ENCODE data around the gene MANBA. TPM values are rescaled to one million over a fixed set of nuclear protein-coding genes. Genes with fewer than 3 reads are reported as not detected.

The MANBA gene
- total RNA-seq, 1 experiment from 2014 or later: 14.5 TPM

- H3K9me3 ChIP-seq (ENCODE audit: control insufficient read depth, insufficient read depth, low read depth, low read length): no peaks in the 10 kb centered on the region
- no peak overlapping the region for H3K27ac ChIP-seq (ENCODE audit: low read length)
- H3K4me1 ChIP-seq (ENCODE audit: control insufficient read depth, insufficient read depth, low read length): peaks cover 3% of the 10 kb centered on the region; the same call in 1 of the 2 replicates
- CTCF ChIA-PET: no interaction called here
- peaks cover 23% of the 10 kb centered on the region for H3K36me3 ChIP-seq (ENCODE audit: control insufficient read depth, insufficient read depth, low read length)
- H3K4me3 ChIP-seq (ENCODE audit: low read depth in 2 of 2, low read length in 2 of 2): no peak overlapping the region
- POLR2A ChIA-PET: no interaction called here
- intact Hi-C loops (cut with micrococcal nuclease; ENCODE audit: unreplicated experiment): no loop called here
- no TSS peak for BruUV-seq (replicated peaks)
- in situ Hi-C loops (cut with HindIII; ENCODE audit: low pct_unique_long_range_greater_than_20kb, low sequenced_read_pairs): no loop called here
- no peak for DNase-seq (ENCODE audit: low read depth, low spot score)
- TF ChIP-seq SIN3A (IDR thresholded peaks at IDR 0.05; ENCODE audit: borderline replicate concordance, insufficient read depth, low read depth, low read length) (no peak), TCF7L2 (IDR thresholded peaks at IDR 0.05; ENCODE audit: low read depth, low read length) (no peak), POLR2AphosphoS5 (IDR thresholded peaks at IDR 0.05; ENCODE audit: low read depth, low read length) (no peak)
- TF ChIP-seq, protein P1, sequence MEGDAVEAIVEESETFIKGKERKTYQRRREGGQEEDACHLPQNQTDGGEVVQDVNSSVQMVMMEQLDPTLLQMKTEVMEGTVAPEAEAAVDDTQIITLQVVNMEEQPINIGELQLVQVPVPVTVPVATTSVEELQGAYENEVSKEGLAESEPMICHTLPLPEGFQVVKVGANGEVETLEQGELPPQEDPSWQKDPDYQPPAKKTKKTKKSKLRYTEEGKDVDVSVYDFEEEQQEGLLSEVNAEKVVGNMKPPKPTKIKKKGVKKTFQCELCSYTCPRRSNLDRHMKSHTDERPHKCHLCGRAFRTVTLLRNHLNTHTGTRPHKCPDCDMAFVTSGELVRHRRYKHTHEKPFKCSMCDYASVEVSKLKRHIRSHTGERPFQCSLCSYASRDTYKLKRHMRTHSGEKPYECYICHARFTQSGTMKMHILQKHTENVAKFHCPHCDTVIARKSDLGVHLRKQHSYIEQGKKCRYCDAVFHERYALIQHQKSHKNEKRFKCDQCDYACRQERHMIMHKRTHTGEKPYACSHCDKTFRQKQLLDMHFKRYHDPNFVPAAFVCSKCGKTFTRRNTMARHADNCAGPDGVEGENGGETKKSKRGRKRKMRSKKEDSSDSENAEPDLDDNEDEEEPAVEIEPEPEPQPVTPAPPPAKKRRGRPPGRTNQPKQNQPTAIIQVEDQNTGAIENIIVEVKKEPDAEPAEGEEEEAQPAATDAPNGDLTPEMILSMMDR (IDR thresholded peaks at IDR 0.05): no peak
- TF ChIP-seq, protein P2, sequence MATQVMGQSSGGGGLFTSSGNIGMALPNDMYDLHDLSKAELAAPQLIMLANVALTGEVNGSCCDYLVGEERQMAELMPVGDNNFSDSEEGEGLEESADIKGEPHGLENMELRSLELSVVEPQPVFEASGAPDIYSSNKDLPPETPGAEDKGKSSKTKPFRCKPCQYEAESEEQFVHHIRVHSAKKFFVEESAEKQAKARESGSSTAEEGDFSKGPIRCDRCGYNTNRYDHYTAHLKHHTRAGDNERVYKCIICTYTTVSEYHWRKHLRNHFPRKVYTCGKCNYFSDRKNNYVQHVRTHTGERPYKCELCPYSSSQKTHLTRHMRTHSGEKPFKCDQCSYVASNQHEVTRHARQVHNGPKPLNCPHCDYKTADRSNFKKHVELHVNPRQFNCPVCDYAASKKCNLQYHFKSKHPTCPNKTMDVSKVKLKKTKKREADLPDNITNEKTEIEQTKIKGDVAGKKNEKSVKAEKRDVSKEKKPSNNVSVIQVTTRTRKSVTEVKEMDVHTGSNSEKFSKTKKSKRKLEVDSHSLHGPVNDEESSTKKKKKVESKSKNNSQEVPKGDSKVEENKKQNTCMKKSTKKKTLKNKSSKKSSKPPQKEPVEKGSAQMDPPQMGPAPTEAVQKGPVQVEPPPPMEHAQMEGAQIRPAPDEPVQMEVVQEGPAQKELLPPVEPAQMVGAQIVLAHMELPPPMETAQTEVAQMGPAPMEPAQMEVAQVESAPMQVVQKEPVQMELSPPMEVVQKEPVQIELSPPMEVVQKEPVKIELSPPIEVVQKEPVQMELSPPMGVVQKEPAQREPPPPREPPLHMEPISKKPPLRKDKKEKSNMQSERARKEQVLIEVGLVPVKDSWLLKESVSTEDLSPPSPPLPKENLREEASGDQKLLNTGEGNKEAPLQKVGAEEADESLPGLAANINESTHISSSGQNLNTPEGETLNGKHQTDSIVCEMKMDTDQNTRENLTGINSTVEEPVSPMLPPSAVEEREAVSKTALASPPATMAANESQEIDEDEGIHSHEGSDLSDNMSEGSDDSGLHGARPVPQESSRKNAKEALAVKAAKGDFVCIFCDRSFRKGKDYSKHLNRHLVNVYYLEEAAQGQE (IDR thresholded peaks at IDR 0.05; ENCODE audit: insufficient read depth in 1 of 2, low read depth in 2 of 2, low read length in 1 of 2): no peak
- no peaks in the 10 kb centered on the region for H3K27me3 ChIP-seq (ENCODE audit: control insufficient read depth, insufficient read depth, low read length)
- ATAC-seq: no peak
These were observed 48.4 kb upstream of the MANBA start for GRCh38 chr4:102809190-102809589.

DNA sequence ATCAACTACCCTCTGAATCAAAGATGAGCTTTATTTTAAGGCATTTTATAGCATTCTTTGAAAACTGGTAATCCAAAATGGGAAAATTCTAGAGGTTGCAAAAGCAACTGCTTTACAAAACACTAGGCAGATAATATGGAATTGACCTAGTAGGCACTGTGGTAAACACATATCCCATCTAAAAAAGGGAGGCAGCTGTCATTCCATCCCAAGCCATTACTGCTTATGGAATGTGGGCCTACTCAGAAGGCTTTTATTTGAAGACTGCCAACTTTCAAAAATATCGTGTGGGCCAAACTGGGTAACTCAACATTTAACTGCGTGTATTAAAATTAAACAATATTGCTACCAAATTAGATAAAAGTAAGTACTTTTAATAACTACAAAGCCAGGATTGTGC is 47.2 kb upstream of the MANBA start:
- in situ Hi-C loops (cut with HindIII; ENCODE audit: low pct_unique_long_range_greater_than_20kb, low sequenced_read_pairs) (no loop called here), intact Hi-C loops (cut with micrococcal nuclease; ENCODE audit: unreplicated experiment) (no loop called here)
- ATAC-seq: no peak
- ChIA-PET POLR2A (no interaction called here), CTCF (no interaction called here)
- no peak for DNase-seq (ENCODE audit: low read depth, low spot score)
- no peak overlapping the region for H3K4me3 ChIP-seq (ENCODE audit: low read depth in 2 of 2, low read length in 2 of 2)
- H3K27me3 ChIP-seq (ENCODE audit: control insufficient read depth, insufficient read depth, low read length): no peaks in the 10 kb centered on the region
- no peak for TF ChIP-seq TCF7L2 (IDR thresholded peaks at IDR 0.05; ENCODE audit: low read depth, low read length)
- TF ChIP-seq, protein P1 (IDR thresholded peaks at IDR 0.05): no peak
- TF ChIP-seq POLR2AphosphoS5 (IDR thresholded peaks at IDR 0.05; ENCODE audit: low read depth, low read length): no peak
- TF ChIP-seq, protein P2 (IDR thresholded peaks at IDR 0.05; ENCODE audit: insufficient read depth in 1 of 2, low read depth in 2 of 2, low read length in 1 of 2): no peak
- no peak for TF ChIP-seq SIN3A (IDR thresholded peaks at IDR 0.05; ENCODE audit: borderline replicate concordance, insufficient read depth, low read depth, low read length)
- peaks cover 3% of the 10 kb centered on the region; the same call in 1 of the 2 replicates for H3K4me1 ChIP-seq (ENCODE audit: control insufficient read depth, insufficient read depth, low read length)
- no peak overlapping the region for H3K27ac ChIP-seq (ENCODE audit: low read length)
- H3K9me3 ChIP-seq (ENCODE audit: control insufficient read depth, insufficient read depth, low read depth, low read length): no peaks in the 10 kb centered on the region
- TSS peak; percentile 2 for BruUV-seq (replicated peaks)
- peaks cover 23% of the 10 kb centered on the region for H3K36me3 ChIP-seq (ENCODE audit: control insufficient read depth, insufficient read depth, low read length)
